AG09309 (cell line): Measurements from ENCODE around the gene BATF.

Experiments used
- DNase-seq: peaks from one replicate; pipeline ENCODE4 v3.0.0-alpha.2; 2010; ENCODE audit warnings: low read depth
- H3K4me3 ChIP-seq: 2 replicates; pipeline ENCODE4 v1.5.1; 2011; ENCODE audit warnings: mild to moderate bottlenecking, low read depth, low read length, moderate library complexity; ENCODE audit not compliant: control insufficient read depth
- TF ChIP-seq, protein P1 (sequence below): IDR thresholded peaks from 2 replicates; pipeline ENCODE4 v1.5.1; 2011; ENCODE audit warnings: mild to moderate bottlenecking, low read depth, low read length, inconsistent platforms; ENCODE audit not compliant: insufficient read depth, control insufficient read depth; ENCODE audit errors: missing control alignments

The BATF gene

DNA sequence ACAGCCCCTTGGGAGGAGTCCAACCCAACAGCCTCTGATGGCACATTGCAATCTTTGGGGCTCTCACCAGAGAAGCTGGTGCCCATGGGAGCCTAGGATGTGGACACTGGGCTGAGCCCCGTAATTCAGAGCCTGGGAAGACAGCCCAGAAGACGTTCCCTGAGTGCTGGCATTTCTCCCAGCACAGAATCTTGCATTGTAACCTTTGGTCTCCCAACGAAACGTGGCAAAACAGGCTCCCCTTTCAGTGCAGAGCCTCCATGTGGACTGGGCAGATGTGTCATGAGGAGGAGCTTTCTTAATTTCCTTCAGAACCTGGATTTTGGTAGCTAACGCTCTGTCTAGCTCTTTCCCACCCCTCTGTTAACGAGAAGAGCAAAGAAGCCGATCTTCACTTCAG lies 26.3 kb downstream of the BATF start:
- no peak overlapping the region for H3K4me3 ChIP-seq
- DNase-seq = no peak

DNA sequence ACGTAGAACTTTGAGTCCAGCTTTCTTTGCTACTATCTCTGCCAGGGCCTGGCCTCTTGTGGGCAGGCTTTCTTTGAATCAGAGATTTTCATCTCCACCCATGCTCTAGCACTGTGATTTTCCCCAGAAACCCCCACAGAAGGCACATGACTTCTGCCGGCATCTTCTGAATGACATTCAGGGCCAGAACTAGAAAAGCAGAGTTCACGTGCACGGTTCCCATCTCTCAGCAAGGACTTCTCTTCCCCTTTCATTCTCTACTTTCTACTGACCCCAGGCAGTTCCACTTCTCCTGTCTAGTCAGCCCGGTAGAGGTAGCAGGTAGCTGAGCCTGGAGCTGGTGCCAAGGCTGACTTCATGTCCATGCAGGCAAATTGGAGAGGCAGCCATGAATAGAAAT lies 26.9 kb downstream of the BATF start:
- TF ChIP-seq, protein P1, sequence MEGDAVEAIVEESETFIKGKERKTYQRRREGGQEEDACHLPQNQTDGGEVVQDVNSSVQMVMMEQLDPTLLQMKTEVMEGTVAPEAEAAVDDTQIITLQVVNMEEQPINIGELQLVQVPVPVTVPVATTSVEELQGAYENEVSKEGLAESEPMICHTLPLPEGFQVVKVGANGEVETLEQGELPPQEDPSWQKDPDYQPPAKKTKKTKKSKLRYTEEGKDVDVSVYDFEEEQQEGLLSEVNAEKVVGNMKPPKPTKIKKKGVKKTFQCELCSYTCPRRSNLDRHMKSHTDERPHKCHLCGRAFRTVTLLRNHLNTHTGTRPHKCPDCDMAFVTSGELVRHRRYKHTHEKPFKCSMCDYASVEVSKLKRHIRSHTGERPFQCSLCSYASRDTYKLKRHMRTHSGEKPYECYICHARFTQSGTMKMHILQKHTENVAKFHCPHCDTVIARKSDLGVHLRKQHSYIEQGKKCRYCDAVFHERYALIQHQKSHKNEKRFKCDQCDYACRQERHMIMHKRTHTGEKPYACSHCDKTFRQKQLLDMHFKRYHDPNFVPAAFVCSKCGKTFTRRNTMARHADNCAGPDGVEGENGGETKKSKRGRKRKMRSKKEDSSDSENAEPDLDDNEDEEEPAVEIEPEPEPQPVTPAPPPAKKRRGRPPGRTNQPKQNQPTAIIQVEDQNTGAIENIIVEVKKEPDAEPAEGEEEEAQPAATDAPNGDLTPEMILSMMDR = no peak
- DNase-seq = no peak
- no peak overlapping the region for H3K4me3 ChIP-seq

More for the DNA sequence above, 26.3 kb downstream of the BATF start:
- TF ChIP-seq, protein P1 = no peak

DNA sequence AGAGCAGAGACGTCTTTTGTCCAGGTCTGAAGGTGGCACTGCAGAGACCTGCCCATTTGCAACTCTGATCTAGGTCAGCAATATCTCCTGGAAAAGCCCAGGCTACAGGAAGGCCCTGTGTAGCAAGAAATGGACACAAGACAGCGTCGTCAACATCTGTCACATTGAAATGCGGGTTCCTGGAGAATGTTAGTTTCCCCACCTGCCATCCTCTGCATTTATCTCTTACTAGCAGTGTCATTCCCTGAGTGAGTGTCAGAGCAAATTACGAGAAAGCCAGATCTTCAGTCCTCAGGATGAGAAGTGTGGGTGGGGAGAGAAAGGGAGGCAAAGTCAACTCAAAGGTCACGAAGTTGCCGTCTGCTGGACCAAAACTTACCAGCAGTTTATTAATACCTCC lies 28.8 kb downstream of the BATF start:
- H3K4me3 ChIP-seq = no peak overlapping the region
- DNase-seq = no peak
- TF ChIP-seq, protein P1 = no peak

DNA sequence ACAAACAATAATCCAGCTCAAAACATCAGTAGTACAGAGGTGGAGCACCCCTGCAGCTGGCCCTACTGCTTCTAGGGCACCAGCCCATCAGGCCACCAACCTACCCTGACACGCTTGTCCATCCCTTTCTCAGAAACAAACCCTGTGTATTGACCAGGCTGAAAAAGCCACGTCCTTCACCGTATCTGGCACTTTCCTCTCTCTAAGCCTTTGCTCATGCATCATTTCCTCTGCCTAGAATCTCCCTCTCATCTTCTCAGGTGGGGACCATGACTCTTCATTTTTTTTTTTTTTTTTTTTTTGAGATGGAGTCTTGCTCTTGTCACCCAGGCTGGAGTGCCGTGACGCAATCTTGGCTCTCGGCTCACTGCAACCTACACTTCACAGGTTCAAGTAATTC lies 30.9 kb downstream of the BATF start:
- TF ChIP-seq, protein P1 = no peak
- no peak overlapping the region for H3K4me3 ChIP-seq
- DNase-seq = no peak

DNA sequence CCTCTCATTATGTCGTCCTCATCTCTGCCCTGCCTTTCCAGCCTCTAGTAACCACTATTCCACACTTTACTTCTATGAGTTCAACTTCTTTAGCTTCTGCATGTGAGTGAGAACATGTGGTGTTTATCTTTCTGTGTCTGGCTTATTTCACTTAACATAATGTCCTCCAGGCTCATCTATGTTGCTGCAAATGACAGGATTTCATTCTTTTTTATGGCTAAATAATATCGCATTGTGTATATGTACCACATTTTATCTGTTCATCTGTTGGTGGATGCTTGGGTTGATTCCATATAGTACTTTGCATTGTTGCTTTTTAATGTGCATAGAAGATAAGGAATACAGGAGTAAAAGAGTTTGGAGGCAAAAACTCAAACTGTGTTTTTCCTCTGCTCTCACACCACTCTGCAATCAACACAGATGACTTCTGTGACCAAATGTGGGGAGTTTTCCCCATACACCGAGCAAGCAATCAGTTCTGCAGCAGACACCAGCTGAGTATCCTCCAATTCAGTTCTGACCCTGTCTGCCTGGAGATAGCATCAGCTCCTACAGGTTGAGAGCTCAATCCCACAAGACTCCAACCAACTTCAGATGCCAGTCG lies 31.6 kb downstream of the BATF start:
- TF ChIP-seq, protein P1 = no peak
- no peak for DNase-seq

DNA sequence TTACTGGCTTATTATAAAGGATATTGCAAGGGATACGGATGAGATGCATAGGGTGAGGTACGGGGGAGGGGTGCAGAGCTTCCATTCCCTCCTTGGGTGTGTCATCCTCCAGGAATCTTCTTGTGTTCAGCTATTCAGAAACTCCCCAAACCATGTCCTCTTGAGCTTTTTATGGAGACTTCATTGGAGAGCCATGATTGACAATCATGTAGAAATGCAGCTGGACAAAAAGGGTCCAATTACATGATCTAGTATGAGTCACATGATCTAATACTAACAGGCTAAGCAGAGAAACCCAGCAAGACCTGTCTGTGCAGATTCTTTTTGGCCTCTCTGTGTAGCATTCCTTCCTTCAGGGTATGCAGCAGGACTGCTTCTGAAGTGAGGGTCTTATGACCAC lies 32.2 kb downstream of the BATF start:
- no peak for DNase-seq
- TF ChIP-seq, protein P1 = no peak
- H3K4me3 ChIP-seq = no peak overlapping the region

More for the DNA sequence above, 31.6 kb downstream of the BATF start:
- H3K4me3 ChIP-seq = no peak overlapping the region
